Measurements from ENCODE around the gene SMIM32. TPM values are rescaled to one million over a fixed set of nuclear protein-coding genes. Genes with fewer than 3 reads are reported as not detected.

The SMIM32 gene
- total RNA-seq = 0.63 TPM

GRCh38 chr5:136192526-136193321, at the start of gene SMIM32:
Gene SMIM32, minus strand, starts transcription at chr5:136193162. Its CDS starts 638 bp downstream, at chr5:136192524.

Other genes starting within 250 kb of the SMIM32 start
- gene LECT2, start 238.2 kb downstream of the SMIM32 start, total RNA-seq = not detected
- gene TGFBI, start 164.2 kb downstream of the SMIM32 start, total RNA-seq = 2.8 TPM
- gene SMAD5, start 60.3 kb downstream of the SMIM32 start, total RNA-seq = 41.3 TPM
- gene TRPC7, start 172.4 kb upstream of the SMIM32 start, total RNA-seq = 9.1 TPM

All from parietal lobe (tissue), 1 donor.